Epithelial cell of proximal tubule (primary cell): ENCODE results near the gene CNNM2. TPM values are rescaled to one million over a fixed set of nuclear protein-coding genes. Genes with fewer than 3 reads are reported as not detected.

ENCODE experiments used
- DNase-seq: peaks from one replicate; pipeline ENCODE4 v3.0.0-alpha.2; 2011; ENCODE audit warnings: low read depth
- H3K4me3 ChIP-seq: 2 replicates; pipeline ENCODE4 v1.5.1; 2011; ENCODE audit warnings: low read depth, mild to moderate bottlenecking, low read length
- CTCF ChIP-seq: conservative IDR thresholded peaks from 2 replicates; pipeline ENCODE4 v1.5.1; 2012; ENCODE audit warnings: low read depth, mild to moderate bottlenecking, low read length
- total RNA-seq: library from RNA; depleted of rRNA; stranded (reverse); fragments of >200 nt; gene quantifications from 2 replicates; pipeline ENCODE4 v1.2.3, GENCODE V29; 2015

Gene CNNM2
- total RNA-seq, 1 donor from 2014 or later, result 1.2 TPM

GRCh38 chr10:103025696-103026095 is 107.6 kb downstream of the CNNM2 start:
- DNase-seq, result no peak
- no peak for TF ChIP-seq CTCF
- no peak overlapping the region for H3K4me3 ChIP-seq

- no peak overlapping the region for H3K4me3 ChIP-seq
- no peak for DNase-seq
- no peak for TF ChIP-seq CTCF
Measured at GRCh38 chr10:103038570-103038969, 120.5 kb downstream of the CNNM2 start.

GRCh38 chr10:103040418-103040817 is 122.3 kb downstream of the CNNM2 start:
- no peak for TF ChIP-seq CTCF
- DNase-seq, result no peak
- no peak overlapping the region for H3K4me3 ChIP-seq

GRCh38 chr10:103041391-103041790 is 123.3 kb downstream of the CNNM2 start:
- H3K4me3 ChIP-seq, result no peak overlapping the region
- TF ChIP-seq CTCF, result no peak

GRCh38 chr10:103042129-103042528 is 124.0 kb downstream of the CNNM2 start:
- TF ChIP-seq CTCF, result no peak
- DNase-seq, result no peak
- H3K4me3 ChIP-seq, result no peak overlapping the region

More at GRCh38 chr10:103041391-103041790, 123.3 kb downstream of the CNNM2 start:
- no peak for DNase-seq

- peak; percentile 10 for TF ChIP-seq CTCF
Measured at GRCh38 chr10:103042908-103043307, 124.8 kb downstream of the CNNM2 start.

GRCh38 chr10:103044942-103045489 is 126.9 kb downstream of the CNNM2 start:
- no peak for TF ChIP-seq CTCF
- no peak overlapping the region for H3K4me3 ChIP-seq
- DNase-seq, result no peak

More at GRCh38 chr10:103042908-103043307, 124.8 kb downstream of the CNNM2 start:
- H3K4me3 ChIP-seq, result no peak overlapping the region
- DNase-seq, result no peak
